Brain microvascular endothelial cell (primary cell): ENCODE measurements around the gene SGCB.

Experiments
- DNase-seq: peaks from one replicate; pipeline ENCODE4 v3.0.0-alpha.2; 2020
- H3K27ac ChIP-seq: fragments of 250-450 bp; sonication (Bioruptor Pico); 2 replicates; pipeline ENCODE4 v1.5.1; 2020; ENCODE audit warnings: mild to moderate bottlenecking, moderate library complexity
- H3K27me3 ChIP-seq: fragments of 250-450 bp; sonication (Bioruptor Pico); replicated peaks from 2 replicates; pipeline ENCODE4 v1.5.1; 2020; ENCODE audit warnings: mild to moderate bottlenecking
- H3K36me3 ChIP-seq: fragments of 250-450 bp; sonication (Bioruptor Pico); replicated peaks from 2 replicates; pipeline ENCODE4 v1.5.1; 2020; ENCODE audit warnings: mild to moderate bottlenecking
- H3K4me3 ChIP-seq: 2 replicates; pipeline ENCODE4 v1.5.1; 2011; ENCODE audit warnings: low read depth, mild to moderate bottlenecking, control low read depth, low read length, moderate library complexity
- in situ Hi-C: cut with HindIII; loops from 2 replicates; pipeline ENCODE4 v1.10.0; 2017; ENCODE audit warnings: low sequenced_read_pairs, low pct_ligation_motif_present
- TF ChIP-seq, protein P1 (sequence below): IDR thresholded peaks from 2 replicates; pipeline ENCODE4 v1.5.1; 2011; ENCODE audit warnings: low read depth, mild to moderate bottlenecking, moderate library complexity, low read length, control low read depth, inconsistent platforms; ENCODE audit errors: missing control alignments

SGCB gene

GRCh38 chr4:51995647-51996220 lies 42.4 kb downstream of the SGCB start:
- H3K27ac ChIP-seq: no peak overlapping the region
- H3K4me3 ChIP-seq: no peak overlapping the region
- no peaks in the 10 kb centered on the region for H3K36me3 ChIP-seq
- in situ Hi-C loops: no loop called here
- H3K27me3 ChIP-seq: no peaks in the 10 kb centered on the region
- no peak for DNase-seq
- TF ChIP-seq, protein P1, sequence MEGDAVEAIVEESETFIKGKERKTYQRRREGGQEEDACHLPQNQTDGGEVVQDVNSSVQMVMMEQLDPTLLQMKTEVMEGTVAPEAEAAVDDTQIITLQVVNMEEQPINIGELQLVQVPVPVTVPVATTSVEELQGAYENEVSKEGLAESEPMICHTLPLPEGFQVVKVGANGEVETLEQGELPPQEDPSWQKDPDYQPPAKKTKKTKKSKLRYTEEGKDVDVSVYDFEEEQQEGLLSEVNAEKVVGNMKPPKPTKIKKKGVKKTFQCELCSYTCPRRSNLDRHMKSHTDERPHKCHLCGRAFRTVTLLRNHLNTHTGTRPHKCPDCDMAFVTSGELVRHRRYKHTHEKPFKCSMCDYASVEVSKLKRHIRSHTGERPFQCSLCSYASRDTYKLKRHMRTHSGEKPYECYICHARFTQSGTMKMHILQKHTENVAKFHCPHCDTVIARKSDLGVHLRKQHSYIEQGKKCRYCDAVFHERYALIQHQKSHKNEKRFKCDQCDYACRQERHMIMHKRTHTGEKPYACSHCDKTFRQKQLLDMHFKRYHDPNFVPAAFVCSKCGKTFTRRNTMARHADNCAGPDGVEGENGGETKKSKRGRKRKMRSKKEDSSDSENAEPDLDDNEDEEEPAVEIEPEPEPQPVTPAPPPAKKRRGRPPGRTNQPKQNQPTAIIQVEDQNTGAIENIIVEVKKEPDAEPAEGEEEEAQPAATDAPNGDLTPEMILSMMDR: no peak
